Measurements from ENCODE around the gene COG2.
"Not testable (repeated sequence)": the region's sequence is repeated elsewhere in the genome, so short reads cannot be mapped to it uniquely, and the experiment has no call there.

Gene COG2

DNA sequence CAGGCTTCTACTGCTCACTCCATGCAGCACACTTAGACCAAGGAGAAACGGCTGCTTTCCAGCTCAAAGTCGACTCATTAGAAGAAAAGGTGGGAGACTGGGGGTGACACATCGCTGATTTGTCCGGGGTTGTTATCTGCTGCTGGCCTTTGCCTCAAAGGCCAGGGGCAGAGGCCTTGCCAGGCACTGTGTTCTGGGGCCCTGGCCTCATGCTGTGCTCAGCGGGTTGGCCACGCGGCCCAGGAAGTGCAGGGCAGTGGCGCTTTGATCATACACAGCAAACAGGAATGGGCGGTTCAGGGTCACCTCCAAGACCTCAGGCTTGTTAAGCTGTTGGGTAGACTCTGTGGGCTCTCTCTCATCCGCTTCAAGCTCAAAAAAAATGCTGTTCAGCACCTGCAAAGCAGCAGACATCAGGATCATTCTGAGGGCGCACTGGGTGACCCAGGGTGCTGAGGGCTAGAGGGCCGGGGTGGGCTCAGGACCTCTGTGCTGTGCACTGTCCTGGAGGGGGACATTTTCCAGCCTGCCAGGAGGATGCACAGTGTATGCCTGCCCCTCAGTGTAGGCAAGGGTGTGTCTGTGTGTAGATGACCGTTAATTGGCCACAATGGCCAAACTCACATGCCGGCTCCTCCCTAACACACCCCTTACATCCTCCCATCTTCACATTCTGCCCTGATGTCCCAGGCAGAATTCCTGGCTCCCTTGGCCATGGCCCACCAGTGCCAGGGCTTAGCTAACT, 60.8 kb downstream of the COG2 start:
- no peak for DNase-seq

- DNase-seq, result no peak
Observed at GRCh38 chr1:230703679-230704385, 61.6 kb downstream of the COG2 start.

GRCh38 chr1:230704830-230705229, 62.5 kb downstream of the COG2 start:
- no peak for DNase-seq

DNA sequence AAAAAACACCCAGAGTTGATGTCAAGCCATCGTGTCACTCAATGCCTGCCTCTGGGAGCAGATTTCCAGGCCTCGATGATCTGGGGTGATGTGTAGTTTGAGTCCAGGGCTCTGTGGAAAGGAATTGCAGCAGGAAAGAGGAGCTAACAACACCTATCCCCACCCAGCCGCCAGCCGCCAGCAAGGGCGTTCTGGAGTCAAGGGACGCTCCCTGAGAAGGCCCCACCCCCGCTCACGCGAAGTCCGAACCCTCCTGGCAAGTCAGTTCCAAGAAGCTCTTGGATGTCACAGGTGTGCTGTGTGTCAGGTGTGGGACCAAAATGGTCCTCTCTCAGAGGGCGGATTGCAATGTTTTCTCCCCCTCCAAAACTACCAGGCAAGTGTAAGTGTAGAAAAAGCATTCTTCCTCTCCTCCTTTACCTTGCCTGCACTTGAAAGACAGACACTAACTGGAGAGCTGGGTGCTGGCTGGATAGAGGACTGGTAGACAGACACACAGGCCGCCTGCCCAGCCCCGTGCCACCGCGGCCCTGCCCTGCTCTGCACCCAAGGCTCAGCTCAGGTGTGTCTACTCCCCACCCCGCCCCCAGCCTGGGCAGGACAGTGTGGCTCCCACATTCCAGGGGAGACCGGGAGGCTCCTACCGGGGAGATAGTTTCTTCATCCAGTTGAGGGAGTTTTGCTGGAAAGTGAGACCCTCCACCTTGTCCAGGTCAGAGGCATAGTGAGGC, 63.2 kb downstream of the COG2 start:
- no peak for DNase-seq

DNA sequence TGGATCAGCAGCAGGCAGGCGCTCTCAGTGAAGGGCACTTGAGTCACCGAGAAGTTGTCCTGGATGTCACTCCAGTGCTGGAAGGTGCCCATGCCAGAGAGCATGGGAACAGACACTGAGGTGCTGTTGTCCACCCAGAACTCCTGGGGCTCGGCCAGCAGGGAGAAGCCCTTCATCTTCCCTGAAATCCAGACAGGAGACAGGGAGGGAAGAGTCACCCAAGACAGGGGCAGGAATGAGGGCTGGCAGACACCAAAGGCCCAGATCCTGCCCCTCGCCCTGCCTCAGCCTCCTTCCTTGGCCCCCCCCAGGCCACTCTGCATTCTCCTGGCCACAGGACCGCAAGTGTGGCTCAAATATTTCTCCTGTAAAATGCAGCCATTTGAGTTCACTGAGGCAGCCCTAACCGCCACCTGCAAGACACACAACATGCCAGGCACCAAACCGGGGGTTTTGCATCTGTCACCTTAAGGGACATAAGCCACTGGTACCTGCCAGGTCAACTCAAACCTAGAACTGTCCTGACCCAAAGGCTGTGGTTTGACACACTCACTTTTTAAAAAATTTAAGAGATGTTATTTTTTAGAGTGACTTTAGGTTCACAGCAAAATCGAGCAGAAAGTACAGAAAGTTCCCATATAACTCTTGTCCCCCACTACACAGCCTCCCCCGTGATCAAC, 63.9 kb downstream of the COG2 start:
- DNase-seq, result no peak

DNA sequence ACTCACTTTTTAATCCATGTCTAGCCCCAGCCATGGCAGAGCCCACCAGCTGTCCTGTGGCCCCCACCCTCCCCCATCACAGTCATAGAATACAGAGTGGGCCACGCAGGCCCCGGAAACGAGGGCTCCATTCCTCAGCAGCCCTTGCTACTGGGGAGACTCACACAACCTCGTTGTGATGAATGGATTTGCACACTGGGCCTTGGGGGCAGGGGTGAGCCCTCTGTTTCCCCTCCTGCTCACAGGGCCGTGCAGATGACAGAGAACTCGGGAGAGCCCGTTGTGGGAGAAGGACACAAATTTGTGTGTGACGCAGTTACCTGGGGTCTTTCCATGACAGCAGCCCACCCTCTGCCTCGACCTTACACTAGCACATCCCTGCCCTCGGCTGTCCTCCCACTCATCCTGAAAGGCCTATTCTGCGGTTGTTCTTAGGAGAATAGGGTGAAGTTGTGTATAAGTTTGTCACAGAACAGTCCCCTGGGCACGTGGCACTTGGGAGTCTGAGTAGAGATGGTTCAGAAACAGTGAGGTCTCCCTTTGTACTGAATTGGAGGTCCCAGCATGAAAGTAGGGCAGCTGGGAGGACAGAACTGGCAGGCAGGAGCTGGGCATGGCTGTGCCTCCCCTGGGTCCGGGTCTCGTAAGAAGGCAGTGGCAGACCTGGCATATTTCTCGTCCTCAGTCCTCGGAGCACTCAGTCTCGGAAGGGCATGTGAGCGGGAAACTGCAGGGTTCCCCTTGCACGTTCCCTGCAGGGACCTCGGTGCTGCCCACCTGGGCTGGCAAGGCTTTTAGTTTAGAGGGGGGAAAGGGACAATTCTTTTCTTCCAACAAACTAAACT, 64.8 kb downstream of the COG2 start:
- DNase-seq, result no peak

- DNase-seq, result no peak
Observed at GRCh38 chr1:230707732-230708630, 65.7 kb downstream of the COG2 start.

GRCh38 chr1:230708631-230709580, 66.6 kb downstream of the COG2 start:
- no peak for DNase-seq

DNA sequence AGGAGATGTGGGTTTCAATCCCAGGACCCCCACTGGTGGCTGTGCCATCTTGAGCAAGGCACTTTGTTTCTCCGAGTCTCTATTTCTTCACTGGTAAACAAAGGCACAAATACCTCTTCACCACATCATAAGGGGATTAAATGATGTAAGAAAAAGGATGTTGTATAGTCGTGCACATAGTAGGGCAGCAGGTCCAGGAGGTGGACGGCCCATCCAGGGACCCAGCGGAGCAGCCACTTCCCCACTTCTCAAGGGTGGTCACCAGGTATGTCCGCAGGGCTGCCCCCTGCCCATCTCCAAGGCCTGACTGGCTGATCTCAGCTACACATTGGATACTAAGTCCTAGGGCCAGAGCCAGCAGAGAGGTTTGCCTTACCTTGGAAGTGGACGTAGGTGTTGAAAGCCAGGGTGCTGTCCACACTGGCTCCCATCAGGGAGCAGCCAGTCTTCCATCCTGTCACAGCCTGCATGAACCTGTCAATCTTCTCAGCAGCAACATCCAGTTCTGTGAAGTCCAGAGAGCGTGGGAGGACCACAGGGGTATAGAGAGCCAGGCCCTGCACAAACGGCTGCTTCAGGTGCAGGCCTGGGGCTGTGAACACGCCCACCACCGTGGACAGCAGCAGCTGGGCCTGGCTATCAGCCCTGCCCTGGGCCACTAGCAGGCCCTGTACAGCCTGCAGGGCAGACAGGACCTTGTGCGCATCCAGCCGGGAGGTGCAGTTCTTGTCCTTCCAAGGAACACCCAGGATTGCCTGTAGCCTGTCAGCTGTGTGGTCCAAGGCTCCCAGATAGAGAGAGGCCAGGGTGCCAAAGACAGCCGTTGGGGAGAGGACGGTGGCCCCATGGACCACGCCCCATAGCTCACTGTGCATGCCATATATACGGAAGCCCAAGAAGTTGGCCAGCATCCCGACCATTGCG, 67.6 kb downstream of the COG2 start:
- no peak for DNase-seq

- DNase-seq, result no peak
Observed at GRCh38 chr1:230710543-230710904, 68.2 kb downstream of the COG2 start.

- no peak for DNase-seq
Observed at GRCh38 chr1:230711245-230711644, 69.0 kb downstream of the COG2 start.

- no peak for DNase-seq
Observed at GRCh38 chr1:230712470-230712942, 70.2 kb downstream of the COG2 start.

DNA sequence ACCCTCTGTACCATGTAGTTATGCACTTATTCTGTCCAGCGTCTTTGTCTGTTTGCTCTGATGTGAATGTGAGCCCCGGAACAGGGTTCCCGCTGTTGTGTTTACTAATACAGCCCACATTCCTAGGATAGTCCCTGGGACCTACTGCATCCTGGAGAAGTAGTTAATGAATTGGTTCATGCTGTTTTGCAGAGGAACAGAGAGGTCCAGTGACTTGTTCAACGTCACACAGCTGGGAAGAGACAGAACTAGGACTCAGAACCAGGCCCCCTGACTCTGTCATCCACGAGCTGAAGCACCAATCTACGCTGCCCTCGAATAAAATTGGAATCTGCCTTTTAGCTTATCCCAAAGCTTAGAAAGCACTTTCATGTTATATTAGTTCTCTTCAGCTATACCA, 70.9 kb downstream of the COG2 start:
- no peak for DNase-seq

DNA sequence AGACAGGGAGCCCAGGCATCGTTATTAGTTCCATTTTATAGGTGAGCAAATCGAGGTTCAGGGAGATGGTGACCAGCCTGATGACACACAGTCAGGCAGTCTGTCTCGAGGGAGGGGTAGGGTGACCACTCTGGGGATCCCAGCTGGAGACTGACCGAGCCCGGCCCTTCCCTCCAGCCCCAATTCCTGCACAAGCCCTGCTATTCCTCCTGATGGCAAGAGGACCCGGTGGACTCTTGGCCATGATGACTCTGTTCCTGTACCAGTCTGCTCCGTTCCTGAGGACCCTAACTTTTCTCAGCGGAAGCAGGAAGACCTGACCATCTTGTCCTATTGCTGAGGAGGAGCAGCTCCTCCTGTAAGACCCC, 71.2 kb downstream of the COG2 start:
- DNase-seq, result no peak

DNA sequence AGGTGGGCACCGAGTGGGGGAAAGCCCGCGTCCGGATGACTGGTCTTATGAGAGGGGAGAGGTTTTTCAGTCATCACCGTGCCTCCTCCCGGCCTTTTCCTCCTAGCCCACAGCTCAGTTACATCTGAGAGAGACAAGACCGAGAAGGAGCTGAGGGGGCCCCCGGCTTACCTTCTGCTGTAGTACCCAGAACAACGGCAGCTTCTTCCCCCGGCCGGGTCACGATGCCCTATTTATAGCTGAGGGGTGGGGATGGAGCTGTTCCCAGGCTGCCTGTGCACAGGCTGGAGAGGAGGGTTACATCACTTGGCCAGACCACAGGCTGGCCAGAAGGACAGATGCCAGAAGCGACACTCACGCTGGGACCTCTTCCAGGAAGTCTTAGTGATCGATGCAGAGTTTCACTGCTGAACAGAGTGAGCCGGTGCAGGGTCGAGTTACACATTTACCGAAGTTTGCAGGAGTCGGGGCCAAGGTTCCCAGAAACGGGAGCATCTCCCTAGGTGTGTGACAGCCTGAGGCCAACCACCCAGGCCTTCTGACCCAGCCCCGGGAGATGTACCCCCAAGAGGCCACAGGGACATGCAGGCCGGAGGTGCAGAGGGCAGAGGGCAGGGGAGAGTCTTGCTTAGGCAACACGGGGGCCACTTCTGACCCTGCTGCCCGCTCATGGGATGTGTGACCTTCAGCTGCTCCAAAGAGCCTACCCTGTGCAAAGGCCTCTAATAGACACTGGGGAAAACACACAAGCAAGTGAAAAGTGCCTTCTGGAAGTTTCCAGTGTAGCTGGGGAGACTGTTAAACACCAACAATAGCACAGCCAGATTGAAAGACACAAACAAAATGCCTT, 71.9 kb downstream of the COG2 start, which contains the start of gene AGT:
Gene AGT, minus strand, starts transcription at position 208 of the 850 bp plus-strand sequence. CDS start 3,299 bp downstream, outside the sequence.
- DNase-seq, result no peak

DNA sequence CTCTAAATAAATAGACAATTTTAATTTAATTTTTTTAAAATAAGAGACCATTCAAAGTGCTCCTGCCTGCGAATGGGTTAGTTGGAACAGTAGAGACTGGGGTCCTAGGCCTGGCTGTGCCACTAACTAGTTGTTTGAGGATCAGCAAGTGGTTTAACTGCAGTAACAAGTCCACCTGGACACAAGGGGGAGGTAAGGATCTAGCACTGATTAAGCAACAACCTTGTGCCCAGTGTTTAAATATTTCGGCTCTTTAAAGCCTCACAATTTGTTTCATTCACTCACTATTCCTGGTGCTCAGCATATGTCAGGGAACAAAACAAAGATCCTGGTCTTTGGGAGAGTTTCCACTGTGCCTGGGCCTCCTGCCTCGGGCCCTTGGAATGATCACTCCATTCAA, 73.2 kb downstream of the COG2 start:
- DNase-seq, result no peak

DNA sequence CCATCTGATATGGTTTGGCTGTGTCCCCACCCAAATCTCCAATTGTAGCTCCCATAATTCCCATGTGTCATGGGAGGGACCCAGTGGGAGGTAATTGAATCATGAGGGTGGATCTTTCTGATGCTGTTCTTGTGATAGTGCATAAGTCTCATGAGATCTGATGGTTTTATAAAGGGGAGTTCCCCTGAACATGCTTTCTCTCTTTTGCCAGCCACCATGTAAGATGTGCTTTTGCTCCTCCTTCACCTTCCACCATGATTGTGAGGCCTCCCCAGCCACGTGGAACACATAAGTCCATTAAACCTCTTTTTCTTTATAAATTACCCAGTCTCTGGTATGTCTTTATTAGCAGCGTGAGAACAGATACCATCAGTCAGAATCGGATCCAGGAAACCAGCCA, 74.2 kb downstream of the COG2 start:
- DNase-seq, result not testable (repeated sequence)

DNA sequence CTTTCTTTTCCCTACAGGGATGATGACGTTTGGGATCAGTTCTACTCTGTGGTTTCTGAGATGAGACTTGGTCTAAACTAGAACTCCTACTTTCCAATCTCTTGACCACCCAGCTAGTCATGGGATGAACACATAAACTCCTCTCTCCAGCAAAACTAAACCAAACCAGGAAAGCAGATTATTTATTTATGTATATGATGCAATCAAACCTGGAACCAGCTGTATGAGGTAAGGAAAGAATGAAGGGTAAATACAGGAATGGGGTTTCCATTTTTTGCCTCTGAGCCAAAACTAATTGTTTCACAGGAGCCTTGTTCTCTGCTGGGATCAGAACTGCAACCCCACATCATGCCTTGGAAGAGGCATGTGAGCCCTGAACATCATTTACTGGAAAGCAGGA, 75.0 kb downstream of the COG2 start:
- DNase-seq, result no peak

All from hematopoietic multipotent progenitor cell treated with erythropoietin and hydrocortisone succinate and interleukin-3 and kit ligand, for 4 days (in vitro differentiated cells).